HEK293 (cell line): ENCODE results near the gene HMGN1.

Source experiments
- CTCF ChIA-PET: fragments of 350-600 bp; formaldehyde crosslinking; extraction: SDS; loops from one replicate; lab custom pipeline; 2021; ENCODE audit warnings: antibody characterized with exemption; lab: Yijun Ruan, JAX
- POLR2A ChIA-PET: fragments of 300-600 bp; formaldehyde crosslinking; extraction: SDS; loops from one replicate; lab custom pipeline; 2020; ENCODE audit warnings: antibody characterized with exemption, inconsistent platforms; lab: Yijun Ruan, JAX
- H3K27ac ChIP-seq: fragments of 200-500 bp; sonication (Bioruptor generic); 2 replicates; pipeline ENCODE4 v1.5.1; 2014; ENCODE audit warnings: low read depth, low read length, control low read depth, inconsistent platforms; ENCODE audit errors: extremely low read depth
- H3K36me3 ChIP-seq, 2 experiments: fragments of 200-500 bp in 1 of 2; sonication (Bioruptor generic) in 1 of 2; 1 replicate in 1 of 2; 2 replicates in 1 of 2; pipeline ENCODE4 v1.5.1; 2014 to 2017; ENCODE audit warnings: inconsistent platforms in 2 of 2, low read length in 2 of 2; ENCODE audit not compliant: control insufficient read depth in 2 of 2, insufficient read depth in 1 of 2
- H3K4me1 ChIP-seq: fragments of 200-500 bp; sonication (Bioruptor generic); 2 replicates; pipeline ENCODE4 v1.5.1; 2014; ENCODE audit warnings: mild to moderate bottlenecking, low read length, inconsistent platforms; ENCODE audit not compliant: control insufficient read depth, insufficient read depth
- H3K4me3 ChIP-seq: 2 replicates; pipeline ENCODE4 v1.5.1; 2011; ENCODE audit warnings: low read depth, mild to moderate bottlenecking, control low read depth, low read length, moderate library complexity
- H3K9me3 ChIP-seq: fragments of 200-500 bp; sonication (Bioruptor generic); 2 replicates; pipeline ENCODE4 v1.5.1; 2014; ENCODE audit warnings: low read depth, low read length, inconsistent platforms; ENCODE audit not compliant: control insufficient read depth, insufficient read depth
- EGR2 ChIP-seq: fragments of 450-650 bp; formaldehyde crosslinking; IDR thresholded peaks from 2 replicates; pipeline ENCODE4 v1.5.1; 2016; ENCODE audit warnings: low read depth, missing biosample characterization, missing genetic modification characterization
- FEZF1 ChIP-seq: fragments of 450-650 bp; formaldehyde crosslinking; IDR thresholded peaks from 2 replicates; pipeline ENCODE4 v1.5.1; 2016; ENCODE audit warnings: missing biosample characterization, missing genetic modification characterization
- KLF7 ChIP-seq: fragments of 450-650 bp; formaldehyde crosslinking; IDR thresholded peaks from 2 replicates; pipeline ENCODE4 v1.5.1; 2016; ENCODE audit warnings: missing biosample characterization, missing genetic modification characterization, borderline replicate concordance
- SALL2 ChIP-seq: fragments of 450-650 bp; formaldehyde crosslinking; IDR thresholded peaks from 2 replicates; pipeline ENCODE4 v1.5.0; 2017; ENCODE audit warnings: missing biosample characterization, mild to moderate bottlenecking, missing genetic modification characterization, borderline replicate concordance
- ZBTB1 ChIP-seq: fragments of 450-650 bp; formaldehyde crosslinking; IDR thresholded peaks from 2 replicates; pipeline ENCODE4 v1.5.1; 2016; ENCODE audit warnings: missing biosample characterization, missing genetic modification characterization
- ZBTB26 ChIP-seq: fragments of 450-650 bp; formaldehyde crosslinking; optimal IDR thresholded peaks from 2 replicates; pipeline ENCODE3; 2016; ENCODE audit warnings: missing biosample characterization, mild to moderate bottlenecking, missing genetic modification characterization
- ZFHX2 ChIP-seq: fragments of 450-650 bp; formaldehyde crosslinking; conservative IDR thresholded peaks from 2 replicates; pipeline ENCODE4 v1.5.1; 2016; ENCODE audit warnings: missing biosample characterization, missing genetic modification characterization
- ZIC2 ChIP-seq: fragments of 450-650 bp; formaldehyde crosslinking; IDR thresholded peaks from 2 replicates; pipeline ENCODE4 v1.5.1; 2016; ENCODE audit warnings: missing biosample characterization, missing genetic modification characterization
- ZNF175 ChIP-seq: fragments of 450-650 bp; formaldehyde crosslinking; IDR thresholded peaks from 2 replicates; pipeline ENCODE4 v1.5.1; 2016; ENCODE audit warnings: missing biosample characterization, missing genetic modification characterization
- ZNF202 ChIP-seq: fragments of 450-650 bp; formaldehyde crosslinking; IDR thresholded peaks from 2 replicates; pipeline ENCODE4 v1.5.1; 2016; ENCODE audit warnings: missing biosample characterization, missing genetic modification characterization, borderline replicate concordance
- ZNF292 ChIP-seq: fragments of 450-650 bp; formaldehyde crosslinking; IDR thresholded peaks from 2 replicates; pipeline ENCODE4 v1.5.1; 2016; ENCODE audit warnings: low read depth, missing biosample characterization, missing genetic modification characterization, borderline replicate concordance
- ZNF350 ChIP-seq: fragments of 450-650 bp; formaldehyde crosslinking; IDR thresholded peaks from 2 replicates; pipeline ENCODE4 v1.5.0; 2017; ENCODE audit warnings: missing biosample characterization, mild to moderate bottlenecking, missing genetic modification characterization
- ZNF426 ChIP-seq: fragments of 450-650 bp; formaldehyde crosslinking; IDR thresholded peaks from 2 replicates; pipeline ENCODE4 v1.5.1; 2017; ENCODE audit warnings: missing biosample characterization, missing genetic modification characterization, mild to moderate bottlenecking, inconsistent platforms, moderate library complexity
- ZNF623 ChIP-seq: fragments of 450-650 bp; formaldehyde crosslinking; IDR thresholded peaks from 2 replicates; pipeline ENCODE4 v1.5.1; 2016; ENCODE audit warnings: missing biosample characterization, missing genetic modification characterization
- ZNF654 ChIP-seq: fragments of 450-650 bp; formaldehyde crosslinking; IDR thresholded peaks from 2 replicates; pipeline ENCODE4 v1.5.1; 2016; ENCODE audit warnings: low read depth, missing biosample characterization, missing genetic modification characterization
- ZNF701 ChIP-seq: fragments of 450-650 bp; formaldehyde crosslinking; IDR thresholded peaks from 2 replicates; pipeline ENCODE4 v1.5.1; 2016; ENCODE audit warnings: missing biosample characterization, missing genetic modification characterization
- ZNF747 ChIP-seq: fragments of 450-650 bp; formaldehyde crosslinking; IDR thresholded peaks from 2 replicates; pipeline ENCODE4 v1.5.1; 2016; ENCODE audit warnings: missing biosample characterization, missing genetic modification characterization
- ZSCAN30 ChIP-seq: fragments of 450-650 bp; IDR thresholded peaks from 2 replicates; pipeline ENCODE4 v1.5.1; 2018; ENCODE audit warnings: missing biosample characterization, mild to moderate bottlenecking, missing genetic modification characterization, moderate library complexity

Gene HMGN1

DNA sequence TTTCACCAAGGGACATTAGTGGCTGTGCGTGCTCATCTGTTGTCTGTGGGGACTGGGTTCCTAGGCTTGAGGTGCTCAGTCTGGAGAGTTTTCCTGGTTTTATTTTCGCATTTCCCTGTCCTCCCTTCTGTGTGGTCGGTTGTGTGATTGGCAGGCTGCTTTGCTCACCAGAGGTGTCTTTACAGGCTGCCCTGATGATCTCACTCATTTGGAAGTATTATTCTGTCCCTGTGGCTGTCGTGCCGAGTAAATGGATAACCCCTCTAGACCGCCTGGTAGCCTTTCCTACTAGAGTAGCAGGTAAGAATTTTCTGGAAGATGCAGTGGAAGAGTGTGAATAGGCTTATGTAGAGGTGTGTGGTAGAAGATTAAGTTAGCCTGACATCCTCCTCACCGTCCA, 44.1 kb upstream of the HMGN1 start (continued):
- TF ChIP-seq SALL2 (tag by site-specific recombination) (no peak), ZNF202 (no peak), ZNF426 (tag by site-specific recombination) (no peak), ZNF292 (tag by site-specific recombination) (no peak), ZNF350 (tag by site-specific recombination) (no peak), ZNF701 (tag by site-specific recombination) (no peak), ZSCAN30 (tag by site-specific recombination) (no peak), ZBTB1 (no peak)

- no peaks in the 10 kb centered on the region for H3K9me3 ChIP-seq
- ChIA-PET POLR2A (interaction anchor here (0.6 kb wide), 1 partner anchor 95 kb away, joined by 4 read pairs; no protein-coding TSS in a partner anchor), CTCF (interaction anchor here (0.5 to 6.9 kb wide), 7 partner anchors 10 to 398 kb away, joined by 3 to 27 read pairs (median 3); no protein-coding TSS in a partner anchor)
- H3K4me3 ChIP-seq = no peak overlapping the region
- peaks cover 17 to 44% of the 10 kb centered on the region in 2 experiments for H3K36me3 ChIP-seq
- peaks cover 11% of the 10 kb centered on the region for H3K4me1 ChIP-seq
- H3K27ac ChIP-seq = no peak overlapping the region
- TF ChIP-seq EGR2 (tag by site-specific recombination) (0 out of 2 replicates have a peak, but pooled peaks have one; percentile 33), ZFHX2 (peak; percentile 55), ZBTB1 (no peak)
Measured at GRCh38 chr21:39390212-39390765, 41.4 kb upstream of the HMGN1 start.

GRCh38 chr21:39388811-39389155, 39.9 kb upstream of the HMGN1 start:
- Histone ChIP-seq H3K4me1 (peaks cover 14% of the 10 kb centered on the region), H3K27ac (peak overlapping the region; percentile 65; the same call in 1 of the 2 replicates), H3K36me3 (peaks cover 6 to 33% of the 10 kb centered on the region in 2 experiments)
- CTCF ChIA-PET = interaction anchor here (0.5 to 1.4 kb wide), 3 partner anchors 15 to 36 kb away, joined by 3 to 8 read pairs (median 3); no protein-coding TSS in a partner anchor
- peak; percentile 58; the same call in 1 of the 2 replicates for TF ChIP-seq ZIC2 (tag by site-specific recombination)
- peak; percentile 4 for TF ChIP-seq ZBTB26 (tag by site-specific recombination)
- TF ChIP-seq ZNF747 (tag by site-specific recombination) = no peak
- TF ChIP-seq ZNF654 (tag by site-specific recombination) = no peak
- TF ChIP-seq ZNF175 (tag by site-specific recombination) = no peak
- TF ChIP-seq KLF7 (tag by site-specific recombination) = no peak
- peak; percentile 9; the same call in 1 of the 2 replicates for TF ChIP-seq EGR2 (tag by site-specific recombination)
- no peak for TF ChIP-seq FEZF1 (tag by site-specific recombination)
- TF ChIP-seq ZNF623 (tag by site-specific recombination) = no peak
- TF ChIP-seq, all 188 proteins: peak for 3
- POLR2A ChIA-PET = no interaction called here
- no peak overlapping the region for H3K4me3 ChIP-seq
- H3K9me3 ChIP-seq = no peaks in the 10 kb centered on the region
